MG63 (cell line): Measurements from ENCODE around the gene ESYT2. TPM values are rescaled to one million over a fixed set of nuclear protein-coding genes. Genes with fewer than 3 reads are reported as not detected.
"Not testable (repeated sequence)": the region's sequence is repeated elsewhere in the genome, so short reads cannot be mapped to it uniquely, and the experiment has no call there.

ENCODE experiments used
- DNase-seq: peaks from one replicate; pipeline ENCODE4 v3.0.0-alpha.2; 2020
- H3K27me3 ChIP-seq: fragments of 250-450 bp; sonication (Bioruptor Pico); 2 replicates; pipeline ENCODE4 v1.5.1; 2020; ENCODE audit warnings: mild to moderate bottlenecking, moderate library complexity
- H3K36me3 ChIP-seq: fragments of 250-450 bp; sonication (Bioruptor Pico); 2 replicates; pipeline ENCODE4 v1.5.1; 2020; ENCODE audit warnings: mild to moderate bottlenecking, moderate library complexity
- H3K4me3 ChIP-seq: fragments of 250-450 bp; sonication (Bioruptor Pico); 2 replicates; pipeline ENCODE4 v1.5.1; 2020; ENCODE audit warnings: mild to moderate bottlenecking, moderate library complexity
- H3K9me3 ChIP-seq: fragments of 250-450 bp; sonication (Bioruptor Pico); 2 replicates; pipeline ENCODE4 v1.5.1; 2020; ENCODE audit warnings: mild to moderate bottlenecking, moderate library complexity
- total RNA-seq: library from RNA; depleted of rRNA; stranded (reverse); fragments of >200 nt; shearing (Covaris generic); gene quantifications from 2 replicates; pipeline ENCODE4 v1.2.3, GENCODE V29; 2014; ENCODE audit warnings: low replicate concordance

Gene ESYT2
- total RNA-seq, 1 experiment from 2014 or later = 38.2 TPM

DNA sequence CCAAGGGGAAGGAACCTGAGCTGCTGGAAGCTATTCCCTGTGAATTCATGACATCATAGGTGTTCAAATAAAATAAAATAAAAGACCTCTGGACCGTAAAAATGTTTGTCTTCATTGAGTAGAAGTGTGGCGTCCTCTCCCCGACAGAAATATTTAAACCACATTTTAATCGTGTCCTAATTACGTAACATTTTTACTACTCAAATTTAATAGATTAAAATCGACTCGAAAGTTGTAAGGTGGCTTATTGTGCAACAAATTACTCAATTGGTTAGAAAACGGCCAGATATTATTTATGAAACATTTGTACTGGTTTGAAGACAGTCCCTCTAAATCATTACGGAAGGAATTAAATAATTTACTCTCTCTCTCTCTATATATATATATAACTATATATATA, 109.2 kb downstream of the ESYT2 start:
- H3K27me3 ChIP-seq = no peaks in the 10 kb centered on the region
- no peak overlapping the region for H3K4me3 ChIP-seq
- no peak for DNase-seq
- H3K36me3 ChIP-seq = no peaks in the 10 kb centered on the region
- H3K9me3 ChIP-seq = no peaks in the 10 kb centered on the region

DNA sequence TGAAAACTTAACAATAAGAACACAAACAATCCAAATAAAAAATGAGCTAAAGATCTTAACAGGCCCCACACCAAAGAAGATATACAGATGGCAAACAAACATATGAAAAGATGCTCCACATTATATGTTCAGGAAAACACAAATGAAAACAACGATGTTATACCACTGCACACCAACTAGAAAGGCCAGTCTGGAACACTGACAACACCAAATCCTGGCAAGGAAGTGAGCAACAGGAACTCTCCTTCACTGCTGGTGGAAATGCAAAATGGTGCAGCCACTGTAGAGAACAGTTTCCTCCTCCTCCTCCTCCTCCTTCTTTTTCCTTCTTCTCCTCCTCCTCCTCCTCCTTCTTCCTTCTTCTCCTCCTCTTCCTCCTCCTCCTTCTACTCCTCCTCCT, 112.5 kb downstream of the ESYT2 start:
- no peaks in the 10 kb centered on the region for H3K27me3 ChIP-seq
- no peak overlapping the region for H3K4me3 ChIP-seq
- no peaks in the 10 kb centered on the region for H3K36me3 ChIP-seq
- no peaks in the 10 kb centered on the region for H3K9me3 ChIP-seq
- DNase-seq = no peak

DNA sequence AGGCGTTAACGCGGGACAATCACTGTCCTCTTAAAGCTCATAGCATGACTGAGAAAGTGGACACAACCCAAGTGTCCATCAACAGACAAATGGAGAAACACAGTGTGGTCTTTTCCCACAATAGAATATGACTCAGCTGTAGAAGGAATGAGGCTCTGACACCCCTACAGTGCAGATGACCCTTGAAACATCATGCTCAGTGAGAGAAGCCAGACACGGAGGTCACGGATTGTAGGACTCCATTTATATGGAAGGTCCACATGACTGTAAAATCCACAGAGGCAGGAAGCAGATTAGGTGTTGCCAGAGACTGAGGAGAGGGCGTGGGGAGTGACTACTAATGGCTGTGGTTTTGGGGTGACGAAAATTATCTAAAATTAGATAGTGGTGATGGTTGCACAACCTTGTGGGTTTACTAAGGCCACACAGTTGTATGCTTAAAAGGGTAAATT, 118.6 kb downstream of the ESYT2 start:
- peak; percentile 14 for DNase-seq
- Histone ChIP-seq H3K4me3 (no peak overlapping the region), H3K27me3 (no peaks in the 10 kb centered on the region)

DNA sequence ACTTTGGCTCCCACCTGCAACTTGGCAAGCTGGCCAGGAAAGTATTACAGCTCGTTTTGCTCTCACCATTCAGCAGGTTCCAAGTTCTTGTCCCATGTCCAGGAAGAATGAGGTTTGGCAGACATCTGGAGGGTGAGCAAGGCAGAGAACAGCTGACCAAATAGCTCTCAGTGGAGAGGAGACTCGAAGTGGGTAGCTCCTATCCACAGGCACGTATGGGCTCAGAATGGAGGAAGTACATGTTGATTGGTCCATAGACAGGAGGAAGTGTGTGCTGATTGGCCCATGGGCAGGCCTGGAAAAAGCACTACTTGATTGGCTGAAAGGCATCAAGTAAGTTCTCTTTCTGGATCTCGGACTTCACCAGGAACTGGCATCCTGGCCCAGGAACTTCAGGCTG, 121.7 kb downstream of the ESYT2 start:
- Histone ChIP-seq H3K4me3 (no peak overlapping the region), H3K9me3 (no peaks in the 10 kb centered on the region), H3K36me3 (no peaks in the 10 kb centered on the region), H3K27me3 (no peaks in the 10 kb centered on the region)
- no peak for DNase-seq

More for the DNA sequence above, 118.6 kb downstream of the ESYT2 start:
- Histone ChIP-seq H3K36me3 (no peaks in the 10 kb centered on the region), H3K9me3 (no peaks in the 10 kb centered on the region)

DNA sequence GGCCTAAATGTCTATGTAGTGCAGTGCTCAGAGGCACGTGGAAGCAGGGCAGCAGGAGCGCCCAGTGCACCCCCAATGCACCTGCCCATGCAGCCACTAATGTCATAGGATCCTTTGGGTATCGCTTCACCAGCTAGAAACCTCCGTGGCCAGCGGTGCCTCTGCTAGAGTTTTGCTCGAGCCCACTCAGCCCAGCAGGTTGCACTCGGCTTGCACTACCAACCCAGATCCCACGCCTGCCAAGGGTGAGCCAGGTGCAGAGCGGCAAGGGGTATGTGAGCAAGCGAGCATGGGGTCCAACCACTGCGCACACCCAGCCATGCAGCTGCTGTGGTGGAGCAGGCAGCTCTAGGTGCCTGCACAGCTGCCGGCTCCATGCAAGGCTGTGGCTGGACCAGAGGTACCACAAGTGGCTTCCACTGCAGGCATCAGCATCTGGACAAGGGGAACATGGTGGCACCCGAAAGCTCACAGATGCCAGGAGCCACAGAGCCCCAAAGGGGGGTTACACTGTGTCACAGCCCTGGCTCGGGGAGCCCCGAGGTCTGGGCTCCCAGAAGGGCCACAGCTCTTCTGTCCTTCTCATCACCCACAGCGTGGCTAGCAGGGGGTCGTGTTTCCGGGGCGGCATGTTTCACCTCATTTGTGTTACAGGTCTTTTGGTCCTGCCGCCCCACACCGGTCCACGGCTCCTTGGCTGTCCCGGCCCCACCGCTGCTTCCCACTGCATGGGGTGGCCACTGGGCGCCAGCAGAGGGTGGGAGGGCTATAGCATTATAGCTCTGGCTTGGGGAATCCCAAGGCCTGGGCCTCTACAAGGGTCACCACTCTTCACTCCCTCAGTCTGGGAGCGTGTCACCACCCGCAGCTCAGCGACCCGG, 122.4 kb downstream of the ESYT2 start:
- H3K9me3 ChIP-seq = no peaks in the 10 kb centered on the region
- no peaks in the 10 kb centered on the region for H3K27me3 ChIP-seq
- H3K4me3 ChIP-seq = no peak overlapping the region
- DNase-seq = no peak
- peaks cover 2% of the 10 kb centered on the region; the same call in 1 of the 2 replicates for H3K36me3 ChIP-seq

DNA sequence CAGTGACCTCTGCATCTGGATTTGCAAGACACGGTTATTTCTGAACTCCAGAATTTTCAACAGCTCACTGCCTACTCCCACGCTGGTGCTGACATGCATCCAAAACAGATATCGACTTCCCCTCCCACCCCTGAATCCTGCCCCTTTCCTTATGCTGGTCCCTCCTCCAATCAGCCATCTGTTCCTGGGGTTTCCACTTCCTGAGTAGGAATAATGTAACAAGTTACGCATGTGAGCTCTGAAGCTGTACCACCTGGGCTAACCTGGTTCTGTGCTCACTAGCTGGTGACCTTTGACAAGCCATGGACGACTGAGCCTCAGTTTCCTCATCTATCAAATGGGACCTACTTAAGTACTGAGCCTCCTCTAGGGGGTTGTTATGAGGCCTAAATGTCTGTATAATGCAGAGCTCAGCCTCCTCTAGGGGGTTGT, 123.0 kb downstream of the ESYT2 start:
- Histone ChIP-seq H3K27me3 (no peaks in the 10 kb centered on the region), H3K36me3 (peaks cover 8% of the 10 kb centered on the region), H3K9me3 (no peaks in the 10 kb centered on the region), H3K4me3 (no peak overlapping the region)
- no peak for DNase-seq

DNA sequence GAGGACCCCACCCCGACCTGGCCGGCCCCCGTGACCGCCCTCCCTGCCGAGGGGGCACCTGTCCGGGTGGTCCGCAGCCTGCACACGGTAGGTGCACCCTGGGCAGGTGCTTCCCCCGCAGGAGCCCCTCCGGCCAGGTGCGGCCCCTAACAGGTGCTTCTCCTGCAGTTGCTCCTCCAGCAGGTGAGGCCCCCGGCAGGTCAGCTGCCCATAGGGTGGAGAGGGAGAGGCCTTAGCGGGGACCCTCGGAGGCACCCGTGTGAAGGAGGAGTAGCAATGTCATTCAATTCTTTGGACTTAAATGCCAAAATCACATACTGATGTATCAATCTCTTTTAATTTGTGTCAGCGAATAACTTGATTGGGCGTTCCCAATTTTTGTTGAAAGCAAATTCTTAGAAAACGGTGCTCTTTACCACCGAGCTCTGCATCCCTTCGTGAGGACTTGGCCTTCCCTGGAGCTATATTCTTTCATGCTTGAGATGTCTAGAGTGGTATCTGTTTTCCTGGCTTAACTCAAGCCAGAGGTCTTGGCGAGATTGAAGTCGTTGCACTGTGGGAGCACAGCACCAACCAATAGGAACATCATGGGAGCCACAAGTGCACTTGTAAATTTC, 124.0 kb downstream of the ESYT2 start:
- Histone ChIP-seq H3K4me3 (peak overlapping the region; percentile 87), H3K27me3 (no peaks in the 10 kb centered on the region), H3K36me3 (peaks cover 15% of the 10 kb centered on the region), H3K9me3 (no peaks in the 10 kb centered on the region)
- DNase-seq = no peak

DNA sequence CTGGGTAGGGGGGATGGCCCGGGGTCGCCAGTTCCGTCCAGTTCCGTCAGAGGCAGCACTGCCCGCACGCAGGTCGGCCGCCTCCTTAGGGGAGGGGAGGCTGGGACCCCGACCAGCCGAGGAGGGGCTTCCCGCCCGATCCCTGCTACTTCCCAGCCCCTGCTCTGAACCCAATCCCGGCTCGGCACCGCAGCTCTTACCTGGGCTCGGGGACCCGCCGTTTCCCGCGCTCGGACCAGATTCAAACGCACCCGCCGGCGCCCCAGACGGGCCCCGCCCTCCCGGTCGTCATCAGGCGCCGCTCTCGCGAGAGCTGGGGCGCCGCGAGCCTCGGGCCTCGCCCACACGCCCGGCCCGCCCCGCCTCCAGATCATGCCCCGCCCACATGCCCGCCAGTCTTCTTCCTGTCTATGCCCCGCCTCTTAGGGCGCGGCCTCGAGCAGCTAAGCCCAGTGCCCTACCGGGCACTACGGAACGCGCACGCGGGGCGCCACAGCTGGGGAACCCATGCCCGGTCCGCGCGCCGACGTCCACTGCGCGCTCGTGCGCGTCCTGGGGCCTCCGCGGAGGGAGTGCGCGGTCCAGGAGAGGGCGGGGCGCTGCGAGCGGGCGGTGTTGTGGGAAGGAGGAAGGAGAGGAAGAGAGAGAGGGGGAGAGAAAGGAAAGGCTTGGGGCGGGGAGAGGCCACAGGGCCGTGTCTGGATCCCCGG, 124.6 kb downstream of the ESYT2 start, which contains the start of gene NCAPG2:
Gene NCAPG2, minus strand, starts transcription at position 281 of the 710 bp plus-strand sequence. CDS start 2,905 bp downstream, outside the sequence.
- Histone ChIP-seq H3K4me3 (peak within 1 kb of the TSS; percentile 87), H3K36me3 (peaks cover 15% of the 10 kb centered on the region), H3K27me3 (no peaks in the 10 kb centered on the region), H3K9me3 (no peaks in the 10 kb centered on the region)
- DNase-seq = peak; percentile 96

DNA sequence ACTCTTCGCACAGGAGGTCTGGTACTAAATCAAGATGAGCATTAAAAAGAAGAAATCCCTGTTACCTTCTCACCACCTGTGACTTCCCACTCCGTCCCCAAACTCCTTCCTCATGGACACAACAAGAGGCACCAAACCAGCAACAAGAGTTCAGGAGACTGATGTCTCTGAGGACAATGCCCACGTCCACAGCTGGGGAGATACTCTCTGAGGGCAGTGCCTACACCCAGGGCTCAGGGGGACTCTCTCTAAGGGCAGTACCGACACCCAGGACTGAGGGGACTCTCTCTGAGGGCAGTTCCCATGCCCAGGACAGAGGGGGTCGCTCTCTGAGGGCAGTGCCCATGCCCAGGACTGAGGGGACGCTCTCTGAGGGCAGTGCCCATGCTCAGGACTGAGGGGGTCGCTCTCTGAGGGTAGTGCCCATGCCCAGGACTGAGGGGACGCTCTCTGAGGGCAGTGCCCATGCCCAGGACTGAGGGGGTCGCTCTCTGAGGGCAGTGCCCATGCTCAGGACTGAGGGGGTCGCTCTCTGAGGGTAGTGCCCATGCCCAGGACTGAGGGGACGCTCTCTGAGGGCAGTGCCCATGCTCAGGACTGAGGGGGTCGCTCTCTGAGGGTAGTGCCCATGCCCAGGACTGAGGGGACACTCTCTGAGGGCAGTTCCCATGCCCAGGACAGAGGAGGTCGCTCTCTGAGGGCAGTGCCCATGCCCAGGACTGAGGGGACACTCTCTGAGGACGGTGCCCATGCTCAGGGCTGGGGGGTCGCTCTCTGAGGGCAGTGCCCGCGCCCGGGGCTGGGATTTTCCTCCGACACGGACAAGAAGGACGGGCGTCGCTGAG, 125.4 kb downstream of the ESYT2 start:
- not testable (repeated sequence) for H3K27me3 ChIP-seq, DNase-seq
- peak overlapping the region; percentile 87 for H3K4me3 ChIP-seq

DNA sequence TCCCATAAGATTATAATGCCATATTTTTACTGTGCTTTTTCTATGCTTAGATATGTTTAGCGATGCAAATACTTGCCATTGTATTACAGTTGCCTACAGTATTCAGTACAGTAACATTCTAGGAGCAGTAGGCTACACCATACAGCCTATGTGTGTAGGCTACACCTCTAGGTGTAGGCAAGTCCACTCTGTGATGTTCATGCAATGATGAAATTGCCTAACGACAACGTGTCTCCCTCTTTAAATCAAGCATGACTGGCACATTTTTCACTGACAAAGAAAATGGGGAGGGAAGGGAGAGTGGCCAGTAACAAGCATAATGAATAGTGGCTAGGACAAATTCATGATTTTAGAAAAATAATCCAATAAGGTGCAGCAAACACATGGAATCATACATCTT, 126.4 kb downstream of the ESYT2 start:
- H3K36me3 ChIP-seq = peaks cover 24% of the 10 kb centered on the region
- no peak overlapping the region for H3K4me3 ChIP-seq
- H3K27me3 ChIP-seq = no peaks in the 10 kb centered on the region
- H3K9me3 ChIP-seq = no peaks in the 10 kb centered on the region
- DNase-seq = no peak

More for the DNA sequence above, 125.4 kb downstream of the ESYT2 start:
- not testable (repeated sequence) for H3K9me3 ChIP-seq
- H3K36me3 ChIP-seq = peaks cover 17% of the 10 kb centered on the region

DNA sequence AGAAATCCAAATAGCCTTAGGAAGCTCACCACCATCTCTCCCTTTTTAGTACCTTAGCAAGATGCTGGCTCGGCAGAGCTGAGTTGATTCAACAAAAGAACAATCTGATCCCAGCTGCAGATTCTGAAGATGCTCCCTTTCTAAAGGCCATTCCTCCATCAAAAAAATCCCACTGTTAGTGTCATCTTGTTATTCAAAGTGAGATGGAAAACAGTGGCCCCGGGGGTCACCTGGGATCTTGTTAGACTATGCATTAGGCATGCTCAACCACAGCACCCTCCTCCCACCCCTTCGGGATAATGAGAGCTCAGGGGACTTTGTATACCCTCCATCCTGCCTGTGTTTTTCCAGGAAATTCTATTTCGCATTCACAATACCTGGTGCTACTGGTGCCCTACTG, 127.1 kb downstream of the ESYT2 start:
- peaks cover 28% of the 10 kb centered on the region for H3K36me3 ChIP-seq
- H3K4me3 ChIP-seq = no peak overlapping the region
- H3K27me3 ChIP-seq = no peaks in the 10 kb centered on the region

DNA sequence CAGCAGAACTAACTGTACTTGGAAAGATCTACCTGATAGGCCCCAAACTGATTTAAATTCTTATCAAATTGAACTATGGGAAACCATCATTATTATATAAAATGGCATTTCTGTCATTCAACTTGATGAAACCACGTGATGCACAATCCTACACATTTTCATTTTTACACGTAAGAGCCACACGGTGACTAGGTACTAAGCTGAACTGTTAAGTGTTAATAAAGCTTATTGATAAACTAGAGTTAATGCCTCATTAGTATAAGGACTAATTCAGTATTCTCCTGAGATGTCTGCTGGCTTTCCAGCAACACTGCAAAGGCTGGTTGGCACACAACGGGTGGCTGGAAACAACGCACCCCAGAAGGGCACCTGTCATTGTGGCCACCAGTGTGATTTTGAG, 129.3 kb downstream of the ESYT2 start:
- no peak for DNase-seq
- peaks cover 35% of the 10 kb centered on the region for H3K36me3 ChIP-seq
- H3K27me3 ChIP-seq = no peaks in the 10 kb centered on the region
- no peak overlapping the region for H3K4me3 ChIP-seq
- no peaks in the 10 kb centered on the region for H3K9me3 ChIP-seq

More for the DNA sequence above, 127.1 kb downstream of the ESYT2 start:
- no peak for DNase-seq
- no peaks in the 10 kb centered on the region for H3K9me3 ChIP-seq

DNA sequence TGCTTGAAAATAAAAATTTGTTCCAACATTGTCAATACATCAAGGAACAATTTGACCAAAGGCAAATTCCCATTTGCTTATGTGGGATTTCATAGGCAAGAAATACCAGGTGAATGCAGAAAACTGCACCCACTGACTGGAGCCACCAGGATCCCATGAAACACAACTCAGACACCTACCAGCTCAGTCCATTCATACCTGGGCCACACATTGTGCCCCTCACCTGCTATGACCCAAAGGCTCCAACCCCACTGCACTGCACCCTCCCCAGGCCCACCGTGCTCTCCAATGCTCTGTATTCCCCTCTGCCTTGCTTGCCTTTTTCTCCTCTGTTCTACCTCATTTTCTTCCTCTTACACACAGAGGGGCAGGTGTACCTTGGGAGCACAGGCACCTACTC, 130.0 kb downstream of the ESYT2 start:
- Histone ChIP-seq H3K4me3 (no peak overlapping the region), H3K9me3 (no peaks in the 10 kb centered on the region)

DNA sequence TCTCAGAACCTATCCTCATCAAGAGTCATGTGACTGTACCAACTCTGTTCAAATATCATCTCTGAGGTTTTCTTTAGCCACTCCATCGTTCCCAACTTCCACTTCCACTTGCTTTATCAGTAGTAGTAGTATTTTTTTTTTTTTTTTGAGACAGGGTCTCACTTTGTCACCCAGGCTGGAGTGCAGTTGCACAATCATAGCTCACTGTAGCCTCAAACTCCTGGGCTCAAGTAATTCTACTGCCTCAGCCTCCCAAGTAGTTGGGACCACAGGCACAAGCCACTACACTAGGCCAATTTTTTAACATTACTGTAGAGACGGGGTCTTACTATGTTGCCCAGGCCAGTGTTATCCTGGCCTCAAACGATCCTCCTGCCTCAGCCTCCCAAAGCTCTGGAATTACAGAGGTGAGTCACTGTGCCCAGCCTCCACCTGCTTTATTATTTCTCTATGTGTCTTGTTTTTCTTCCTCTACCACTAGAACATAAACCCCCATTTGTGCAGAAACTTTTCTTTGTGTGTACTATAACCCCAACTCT, 130.6 kb downstream of the ESYT2 start:
- H3K36me3 ChIP-seq = peaks cover 35% of the 10 kb centered on the region
- no peaks in the 10 kb centered on the region for H3K9me3 ChIP-seq
- no peak for DNase-seq
- H3K27me3 ChIP-seq = no peaks in the 10 kb centered on the region
- no peak overlapping the region for H3K4me3 ChIP-seq

More for the DNA sequence above, 130.0 kb downstream of the ESYT2 start:
- peaks cover 35% of the 10 kb centered on the region for H3K36me3 ChIP-seq
- DNase-seq = no peak
- H3K27me3 ChIP-seq = no peaks in the 10 kb centered on the region

DNA sequence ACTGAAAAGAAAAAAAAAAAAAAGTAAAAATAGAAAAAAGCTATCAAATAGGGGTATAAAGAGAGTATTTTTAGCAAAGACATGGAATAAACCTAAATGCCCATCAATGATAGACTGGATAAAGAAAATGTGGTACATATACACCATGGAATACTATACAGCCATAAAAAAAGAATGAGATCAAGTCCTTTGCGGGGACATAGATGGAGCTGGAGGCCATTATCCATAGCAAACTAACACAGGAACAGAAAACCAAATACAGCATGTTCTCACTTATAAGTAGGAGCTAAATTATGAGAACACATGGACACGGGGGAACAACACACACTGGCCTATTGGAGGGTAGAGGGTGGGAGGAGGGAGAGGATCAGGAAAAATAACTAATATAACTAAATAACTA, 131.7 kb downstream of the ESYT2 start:
- H3K9me3 ChIP-seq, H3K27me3 ChIP-seq, DNase-seq, H3K4me3 ChIP-seq: not testable (repeated sequence)
- peaks cover 35% of the 10 kb centered on the region for H3K36me3 ChIP-seq
